ENCODE data around the gene CDRT4.

CDRT4 gene

DNA sequence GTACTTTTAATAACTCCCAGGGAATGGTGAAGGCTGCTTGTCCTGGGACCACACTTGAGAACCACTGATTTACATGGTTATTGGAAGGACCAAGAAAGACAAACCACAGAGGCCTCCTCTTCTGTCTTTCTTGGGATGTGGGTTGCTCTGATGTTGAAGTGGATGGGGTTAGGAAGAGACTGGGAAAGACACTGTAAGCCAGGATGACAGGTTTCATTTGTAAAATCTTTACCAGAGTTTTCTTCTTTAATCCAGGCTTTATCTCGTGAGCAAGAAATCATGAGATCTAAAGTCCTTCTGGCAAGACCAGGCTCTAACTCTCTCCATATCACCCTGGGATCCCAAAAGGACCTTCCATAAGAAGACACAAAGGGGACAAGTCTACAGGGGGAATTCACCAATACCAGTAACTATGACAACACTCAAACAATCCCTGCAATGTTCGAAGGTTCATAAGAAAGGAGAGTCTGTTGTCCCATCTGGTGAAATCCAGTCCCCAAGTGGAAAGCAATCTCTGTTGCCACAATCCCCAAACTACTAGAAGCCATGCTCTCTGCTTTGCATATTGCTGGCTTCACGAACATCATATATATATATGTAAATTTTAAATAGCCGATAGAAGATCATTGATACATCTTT, 44.8 kb upstream of the CDRT4 start:
- peaks cover 70% of the 10 kb centered on the region for H3K36me3 Mint-ChIP-seq (ENCODE audit: low read depth)
- no peaks in the 10 kb centered on the region for H3K9me3 Mint-ChIP-seq
- H3K27ac Mint-ChIP-seq, result no peak overlapping the region
- H3K4me1 Mint-ChIP-seq, result peaks cover 30% of the 10 kb centered on the region
- H3K4me3 Mint-ChIP-seq, result no peak overlapping the region
- DNase-seq, result no peak
- no peaks in the 10 kb centered on the region for H3K27me3 Mint-ChIP-seq (ENCODE audit: low read depth, poor library complexity)
- TF ChIP-seq CTCF (IDR thresholded peaks at IDR 0.05), result no peak

GRCh38 chr17:15511142-15511541, 43.7 kb upstream of the CDRT4 start:
- Mint-ChIP-seq H3K4me1 (peaks cover 30% of the 10 kb centered on the region), H3K36me3 (ENCODE audit: low read depth) (peaks cover 70% of the 10 kb centered on the region)

GRCh38 chr17:15510361-15510760, 42.9 kb upstream of the CDRT4 start:
- H3K4me1 Mint-ChIP-seq, result peaks cover 29% of the 10 kb centered on the region
- H3K27me3 Mint-ChIP-seq (ENCODE audit: low read depth, poor library complexity), result peaks cover 4% of the 10 kb centered on the region
- no peaks in the 10 kb centered on the region for H3K9me3 Mint-ChIP-seq
- no peak overlapping the region for H3K27ac Mint-ChIP-seq
- no peak overlapping the region for H3K4me3 Mint-ChIP-seq
- peaks cover 63% of the 10 kb centered on the region for H3K36me3 Mint-ChIP-seq (ENCODE audit: low read depth)
- TF ChIP-seq CTCF (IDR thresholded peaks at IDR 0.05), result no peak
- DNase-seq, result no peak

More at GRCh38 chr17:15511142-15511541, 43.7 kb upstream of the CDRT4 start:
- no peak for TF ChIP-seq CTCF (IDR thresholded peaks at IDR 0.05)
- no peaks in the 10 kb centered on the region for H3K9me3 Mint-ChIP-seq
- no peak for DNase-seq
- H3K4me3 Mint-ChIP-seq, result no peak overlapping the region
- peaks cover 4% of the 10 kb centered on the region for H3K27me3 Mint-ChIP-seq (ENCODE audit: low read depth, poor library complexity)
- no peak overlapping the region for H3K27ac Mint-ChIP-seq

DNA sequence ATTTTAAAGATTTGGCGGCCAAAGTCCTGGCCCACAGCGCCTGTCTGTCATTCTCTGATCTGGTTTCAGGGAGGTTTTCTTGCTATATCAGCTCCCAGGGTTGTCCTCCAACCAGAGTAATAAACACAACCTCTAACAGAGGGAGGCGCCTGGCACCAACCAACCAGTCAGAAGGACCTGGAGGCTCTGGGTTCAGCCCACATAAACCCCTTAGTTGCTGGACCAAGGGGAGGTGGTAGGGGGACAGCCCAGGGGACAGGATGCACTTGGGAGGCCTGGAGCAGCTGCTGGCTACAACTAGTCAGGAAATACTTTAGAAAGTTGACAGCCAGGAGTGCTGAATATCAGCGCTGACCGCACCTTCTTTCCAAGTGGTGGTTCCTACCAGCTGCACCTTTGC, 41.7 kb upstream of the CDRT4 start:
- Mint-ChIP-seq H3K27me3 (ENCODE audit: low read depth, poor library complexity) (peaks cover 4% of the 10 kb centered on the region), H3K9me3 (no peaks in the 10 kb centered on the region), H3K4me1 (peaks cover 22% of the 10 kb centered on the region), H3K27ac (no peak overlapping the region), H3K36me3 (ENCODE audit: low read depth) (peaks cover 69% of the 10 kb centered on the region), H3K4me3 (no peak overlapping the region)
- DNase-seq, result no peak
- no peak for TF ChIP-seq CTCF (IDR thresholded peaks at IDR 0.05)

GRCh38 chr17:15508466-15508865, 41.0 kb upstream of the CDRT4 start:
- H3K4me1 Mint-ChIP-seq, result peaks cover 21% of the 10 kb centered on the region
- no peak for TF ChIP-seq CTCF (IDR thresholded peaks at IDR 0.05)
- peaks cover 70% of the 10 kb centered on the region for H3K36me3 Mint-ChIP-seq (ENCODE audit: low read depth)
- H3K27me3 Mint-ChIP-seq (ENCODE audit: low read depth, poor library complexity), result peaks cover 4% of the 10 kb centered on the region
- no peak overlapping the region for H3K4me3 Mint-ChIP-seq
- DNase-seq, result no peak
- H3K9me3 Mint-ChIP-seq, result no peaks in the 10 kb centered on the region
- H3K27ac Mint-ChIP-seq, result no peak overlapping the region

GRCh38 chr17:15507896-15508295, 40.5 kb upstream of the CDRT4 start:
- Mint-ChIP-seq H3K36me3 (ENCODE audit: low read depth) (peaks cover 70% of the 10 kb centered on the region), H3K27me3 (ENCODE audit: low read depth, poor library complexity) (peaks cover 4% of the 10 kb centered on the region), H3K9me3 (no peaks in the 10 kb centered on the region), H3K4me3 (no peak overlapping the region), H3K4me1 (peaks cover 21% of the 10 kb centered on the region), H3K27ac (no peak overlapping the region)
- DNase-seq, result no peak
- no peak for TF ChIP-seq CTCF (IDR thresholded peaks at IDR 0.05)

Data from nephron progenitor cell (in vitro differentiated cells).